A549 (cell line): ENCODE results near the gene SHMT2. TPM values are rescaled to one million over a fixed set of nuclear protein-coding genes. Genes with fewer than 3 reads are reported as not detected.

Experiments
- ATAC-seq, 2 experiments: fragments of 200-7000 bp in 1 of 2; fragments of >200 bp in 1 of 2; cut with Nextera tagmentation in 1 of 2; cut with Tn5 transposase in 1 of 2; 3 replicates each; pipeline versions ENCODE4 v1.8.0 to v1.9.1; 2018 to 2020; ENCODE audit warnings: mild to moderate bottlenecking in 1 of 2, moderate library complexity in 1 of 2
- CTCF ChIA-PET: fragments of 300-600 bp; sonication (Branson Sonifier 250); formaldehyde crosslinking; extraction: SDS; loops from one replicate; lab custom pipeline; 2021; ENCODE audit warnings: antibody characterized with exemption, inconsistent platforms; lab: Yijun Ruan, JAX
- POLR2A ChIA-PET: fragments of 350-600 bp; formaldehyde crosslinking; extraction: SDS; loops from one replicate; lab custom pipeline; 2021; ENCODE audit warnings: antibody characterized with exemption, inconsistent platforms; lab: Yijun Ruan, JAX
- DNase-seq, 2 experiments: peaks; one replicate each; pipeline versions ENCODE4 v3.0.0 to v3.0.0-alpha.2; 2011 to 2016; ENCODE audit warnings: low read depth in 1 of 2, low spot score in 1 of 2
- FAIRE-seq: peaks from 2 replicates; lab custom pipeline; 2011; peaks lifted over from hg19 to GRCh38; lab: Jason Lieb, UNC
- H3K27ac ChIP-seq, 2 experiments: fragments of >200 bp; sonication (Bioruptor Twin); formaldehyde crosslinking; 3 replicates each; pipeline ENCODE4 v1.5.1; 2016 to 2017
- H3K4me1 ChIP-seq: fragments of >200 bp; sonication (Bioruptor Twin); formaldehyde crosslinking; 3 replicates; pipeline ENCODE4 v1.6.1; 2016
- H3K4me2 ChIP-seq: fragments of >200 bp; sonication (Bioruptor Twin); formaldehyde crosslinking; 3 replicates; pipeline ENCODE4 v1.6.1; 2016
- H3K4me3 ChIP-seq: fragments of >200 bp; sonication (Bioruptor Twin); formaldehyde crosslinking; 3 replicates; pipeline ENCODE4 v1.5.1; 2016
- H3K9me3 ChIP-seq: fragments of >200 bp; sonication (Bioruptor Twin); formaldehyde crosslinking; 3 replicates; pipeline ENCODE4 v1.6.1; 2016
- BHLHE40 ChIP-seq: IDR thresholded peaks from 2 replicates; pipeline ENCODE4 v1.6.1; 2012; ENCODE audit warnings: low read depth, low read length, inconsistent platforms
- CBX2 ChIP-seq: fragments of 200-600 bp; sonication (generic); IDR thresholded peaks from 2 replicates; pipeline ENCODE4 v1.6.1; 2016; ENCODE audit warnings: low read depth, mild to moderate bottlenecking, borderline replicate concordance
- EHF ChIP-seq: fragments of 250-450 bp; sonication (Bioruptor Pico); IDR thresholded peaks from 2 replicates; pipeline ENCODE4 v1.5.0; 2020; ENCODE audit warnings: mild to moderate bottlenecking
- EHMT2 ChIP-seq: fragments of 200-600 bp; sonication (generic); IDR thresholded peaks from 2 replicates; pipeline ENCODE4 v1.6.1; 2016; ENCODE audit warnings: antibody characterized with exemption, low read depth, mild to moderate bottlenecking, moderate library complexity
- ESRRA ChIP-seq: fragments of 150-350 bp; IDR thresholded peaks from 2 replicates; pipeline ENCODE4 v1.6.1; 2014; ENCODE audit warnings: mild to moderate bottlenecking, low read length, borderline replicate concordance
- HES2 ChIP-seq: fragments of >200 bp; sonication (Bioruptor Twin); formaldehyde crosslinking; IDR thresholded peaks from 2 replicates; pipeline ENCODE4 v1.6.1; 2016
- MYC ChIP-seq: IDR thresholded peaks from 2 replicates; pipeline ENCODE4 v1.6.1; 2012; ENCODE audit warnings: mild to moderate bottlenecking, inconsistent platforms, low read length, improper control_type of control experiment, borderline replicate concordance
- NFE2L2 ChIP-seq: fragments of 150-350 bp; conservative IDR thresholded peaks from 2 replicates; pipeline ENCODE4 v1.6.1; 2014; ENCODE audit warnings: low read length
- NR3C1 ChIP-seq: fragments of >200 bp; sonication (Bioruptor Twin); formaldehyde crosslinking; IDR thresholded peaks from 3 replicates; pipeline ENCODE4 v1.6.1; 2017
- POLR2A ChIP-seq: IDR thresholded peaks from 2 replicates; pipeline ENCODE4 v1.6.1; 2012; ENCODE audit warnings: mild to moderate bottlenecking, low read length
- RAD21 ChIP-seq, 2 experiments: fragments of >200 bp in 1 of 2; sonication (Bioruptor Twin) in 1 of 2; formaldehyde crosslinking in 1 of 2; IDR thresholded peaks in 1 of 2; conservative IDR thresholded peaks in 1 of 2; 2 replicates in 1 of 2; 3 replicates in 1 of 2; pipeline ENCODE4 v1.6.1; 2012 to 2018; ENCODE audit warnings: inconsistent platforms in 1 of 2
- RFX5 ChIP-seq: fragments of 450-650 bp; IDR thresholded peaks from 2 replicates; pipeline ENCODE4 v1.7.1; 2014; ENCODE audit warnings: antibody characterized with exemption, mild to moderate bottlenecking, moderate library complexity
- RNF2 ChIP-seq: fragments of 200-600 bp; sonication (generic); IDR thresholded peaks from 2 replicates; pipeline ENCODE4 v1.6.1; 2016; ENCODE audit warnings: low read depth, mild to moderate bottlenecking, antibody characterized with exemption, moderate library complexity, borderline replicate concordance
- SREBF2 ChIP-seq: fragments of 450-650 bp; IDR thresholded peaks from 2 replicates; pipeline ENCODE4 v1.6.1; 2014; ENCODE audit warnings: mild to moderate bottlenecking, moderate library complexity
- TP53 ChIP-seq: fragments of 250-450 bp; sonication (Bioruptor Pico); IDR thresholded peaks from 2 replicates; pipeline ENCODE4 v1.5.0; 2021; ENCODE audit warnings: mild to moderate bottlenecking, moderate library complexity
- USF2 ChIP-seq: fragments of 450-650 bp; IDR thresholded peaks from 2 replicates; pipeline ENCODE4 v1.6.1; 2014; ENCODE audit warnings: antibody characterized with exemption
- ZC3H11A ChIP-seq: fragments of 450-650 bp; IDR thresholded peaks from 2 replicates; pipeline ENCODE4 v1.6.1; 2014; ENCODE audit warnings: antibody characterized with exemption, mild to moderate bottlenecking
- ZFP36 ChIP-seq: fragments of 450-650 bp; IDR thresholded peaks from 2 replicates; pipeline ENCODE4 v1.6.1; 2014; ENCODE audit warnings: borderline replicate concordance; ENCODE audit not compliant: partially characterized antibody
- ZNF302 ChIP-seq: fragments of 250-450 bp; sonication (Bioruptor Pico); IDR thresholded peaks from 2 replicates; pipeline ENCODE4 v1.9.0; 2021; ENCODE audit warnings: inconsistent platforms, mild to moderate bottlenecking, moderate library complexity
- WGBS: methylation state at CpG from one replicate; pipeline ENCODE4 v1.1.6; 2017; ENCODE audit errors: missing lambda C conversion rate; 5-methylcytosine and 5-hydroxymethylcytosine counted together
- polyA plus RNA-seq, 4 experiments: library from polyadenylated mRNA; depleted of rRNA in 3 of 4; stranded (reverse); fragments of >200 nt; fragmentation: RNase III in 1 of 4; extraction: RNeasy Plus Mini Kit Qiagen cat#74134 plus additional on column Dnase treatment in 1 of 4; gene quantifications; 2 replicates in 3 of 4; 3 replicates in 1 of 4; pipeline ENCODE4 v1.2.3, GENCODE V29; 2011 to 2017

SHMT2 gene
- polyA plus RNA-seq, 2 of the 4 experiments (the other 2 are of a cell fraction): 113 to 156 TPM

- POLR2A ChIA-PET: no interaction called here
Observed at GRCh38 chr12:57216921-57217879, 12.3 kb upstream of the SHMT2 start.

GRCh38 chr12:57218030-57218853, 11.3 kb upstream of the SHMT2 start:
- Histone ChIP-seq H3K4me3 (no peak overlapping the region), H3K27ac (no peak overlapping the region), H3K4me2 (no peak overlapping the region), H3K4me1 (peaks cover 27% of the 10 kb centered on the region), H3K9me3 (no peaks in the 10 kb centered on the region)
- ATAC-seq: no peak
- TF ChIP-seq RAD21 (conservative IDR thresholded peaks at IDR 0.05 in 1 of 2, IDR thresholded peaks at IDR 0.05 in 1 of 2): no peak
- no peak for TF ChIP-seq POLR2A
- no peak for TF ChIP-seq RFX5
- TF ChIP-seq EHF (CRISPR knock-in tag): no peak
- TF ChIP-seq ESRRA: no peak
- TF ChIP-seq BHLHE40: no peak
- no peak for TF ChIP-seq SREBF2
- TF ChIP-seq ZC3H11A: no peak
- TF ChIP-seq TP53: no peak
- TF ChIP-seq EHMT2: no peak
- no peak for TF ChIP-seq ZFP36
- TF ChIP-seq MYC: no peak
- no peak for TF ChIP-seq ZNF302 (CRISPR knock-in tag)
- TF ChIP-seq USF2: no peak
- TF ChIP-seq CBX2: no peak
- no peak for TF ChIP-seq NR3C1
- TF ChIP-seq HES2: no peak
- DNase-seq: no peak
- 79% methylated on average over 5 of the region's 5 CpGs for WGBS
- ChIA-PET POLR2A (no interaction called here), CTCF (interaction anchor here (0.8 to 8.5 kb wide), 3 partner anchors 11 to 35 kb away, joined by 4 to 615 read pairs (median 4); partner anchors contain the start of gene SHMT2)
- no peak for FAIRE-seq

More at GRCh38 chr12:57216921-57217879, 12.3 kb upstream of the SHMT2 start:
- ATAC-seq (peak; percentile 1 to 2; a peak in 2 of 6 replicates), FAIRE-seq (no peak), DNase-seq (peak in 1 of 2 experiments; percentile 32)
- TF ChIP-seq RNF2: peak; percentile 86
- no peak for TF ChIP-seq NFE2L2
- WGBS: 18% methylated on average over 34 of the region's 63 CpGs
- H3K4me3 ChIP-seq: peak overlapping the region; percentile 60
- peak overlapping the region; percentile 100 for H3K4me2 ChIP-seq
- H3K4me1 ChIP-seq: peaks cover 31% of the 10 kb centered on the region
- CTCF ChIA-PET: interaction anchor here (0.8 to 8.5 kb wide), 6 partner anchors 10 to 237 kb away, joined by 3 to 615 read pairs (median 4); partner anchors contain the start of genes INHBE and SHMT2
- peak overlapping the region; percentile 54 to 89 for H3K27ac ChIP-seq
- H3K9me3 ChIP-seq: no peaks in the 10 kb centered on the region
